GM21576 (cell line): Measurements from ENCODE around the gene DPPA5.
A peak's percentile ranks its signal among the peaks of the same experiment; 100 is the strongest.
"Not testable (repeated sequence)": the region's sequence is repeated elsewhere in the genome, so short reads cannot be mapped to it uniquely, and the experiment has no call there.

Experiments used
- ATAC-seq: cut with Tn5 transposase; IDR thresholded peaks from one replicate; pipeline ENCODE4 v1.9.1; 2021; ENCODE audit warnings: mild to moderate bottlenecking, moderate library complexity; ENCODE audit not compliant: unreplicated experiment

Gene DPPA5, protein sequence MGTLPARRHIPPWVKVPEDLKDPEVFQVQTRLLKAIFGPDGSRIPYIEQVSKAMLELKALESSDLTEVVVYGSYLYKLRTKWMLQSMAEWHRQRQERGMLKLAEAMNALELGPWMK

DNA sequence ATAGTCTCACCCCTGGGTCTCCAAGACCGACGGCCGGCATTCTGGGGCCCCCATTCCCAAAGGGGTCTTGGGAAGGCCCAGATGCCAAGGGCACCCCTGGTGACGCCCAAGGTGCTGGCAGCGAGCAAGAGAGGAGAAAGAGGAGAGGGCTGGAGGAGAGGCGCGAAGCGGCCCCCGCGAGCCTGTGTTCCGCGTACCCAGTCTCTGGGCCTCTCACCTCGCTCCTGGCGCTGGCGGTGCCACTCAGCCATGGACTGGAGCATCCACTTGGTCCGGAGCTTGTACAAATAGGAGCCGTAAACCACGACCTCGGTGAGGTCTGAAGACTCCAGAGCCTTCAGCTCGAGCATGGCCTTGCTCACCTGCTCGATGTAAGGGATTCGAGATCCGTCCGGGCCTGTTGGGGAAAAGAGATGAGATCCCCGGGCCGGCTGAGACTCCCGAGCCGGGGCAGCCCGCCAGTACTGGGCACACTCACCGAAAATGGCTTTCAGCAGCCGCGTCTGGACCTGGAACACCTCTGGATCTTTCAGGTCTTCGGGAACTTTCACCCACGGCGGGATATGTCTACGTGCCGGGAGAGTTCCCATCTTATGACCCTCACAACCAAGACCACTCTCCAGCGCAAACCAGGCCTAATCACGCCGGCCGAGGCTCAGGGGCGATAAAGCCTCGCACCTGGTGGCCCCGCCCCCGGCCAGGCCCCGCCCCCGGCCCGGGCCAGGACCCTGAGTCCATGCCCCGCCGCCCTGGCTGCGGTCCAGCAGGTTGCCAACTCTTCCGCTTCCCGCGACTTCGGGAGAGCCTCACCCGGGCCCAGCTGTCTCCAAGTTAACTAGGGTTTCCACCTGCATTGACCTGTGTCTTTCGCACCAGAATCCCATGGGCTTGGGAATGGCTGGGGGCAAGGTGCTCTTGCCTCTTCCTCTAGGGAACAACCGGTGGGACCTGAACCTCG, at the start of gene DPPA5:
TSS of gene DPPA5 (minus strand) at position 641 of the 958 bp plus-strand sequence. CDS start at position 590, 51 bp downstream.
- no peak for ATAC-seq

GRCh38 chr6:73400656-73401055, 46.6 kb upstream of the DPPA5 start:
- no peak for ATAC-seq

- ATAC-seq = no peak
Measured at GRCh38 chr6:73395875-73396274, 41.8 kb upstream of the DPPA5 start.

DNA sequence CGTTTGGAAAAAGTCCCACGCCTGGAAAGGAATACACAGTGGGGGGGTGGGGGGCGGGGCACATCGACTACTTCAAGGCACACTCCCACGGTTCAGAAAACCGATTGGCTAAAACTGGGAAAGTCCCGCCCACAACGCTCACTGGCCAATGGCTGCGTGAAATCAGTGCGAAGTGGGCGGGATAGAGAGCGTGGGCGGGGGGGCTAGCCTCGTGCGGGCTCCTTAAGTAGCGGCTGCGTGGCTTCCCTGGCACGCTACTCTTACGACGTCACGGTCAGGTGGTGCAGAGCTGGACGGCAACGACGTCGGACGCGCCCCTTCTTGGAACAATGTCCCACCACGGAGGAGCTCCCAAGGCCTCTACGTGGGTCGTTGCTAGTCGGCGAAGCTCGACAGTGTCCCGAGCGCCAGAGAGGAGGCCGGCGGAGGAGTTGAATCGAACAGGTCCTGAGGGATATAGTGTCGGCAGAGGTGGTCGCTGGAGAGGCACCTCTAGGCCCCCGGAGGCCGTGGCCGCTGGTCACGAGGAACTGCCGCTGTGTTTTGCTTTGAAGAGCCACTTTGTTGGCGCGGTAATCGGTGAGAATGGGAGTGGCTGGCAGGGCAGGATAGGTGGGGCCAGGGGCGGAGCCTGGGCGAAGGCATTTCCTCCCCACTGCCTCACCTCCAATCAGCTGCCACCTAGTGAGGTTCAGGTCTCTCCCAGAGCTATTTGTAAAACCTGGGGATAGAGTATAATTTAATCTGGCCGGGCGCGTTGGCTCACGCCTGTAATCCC, 40.7 kb upstream of the DPPA5 start, which contains the start of gene DDX43:
TSS of gene DDX43 (plus strand) at position 252 of the 778 bp plus-strand sequence. CDS start at position 330, 78 bp downstream.
- no peak for ATAC-seq

DNA sequence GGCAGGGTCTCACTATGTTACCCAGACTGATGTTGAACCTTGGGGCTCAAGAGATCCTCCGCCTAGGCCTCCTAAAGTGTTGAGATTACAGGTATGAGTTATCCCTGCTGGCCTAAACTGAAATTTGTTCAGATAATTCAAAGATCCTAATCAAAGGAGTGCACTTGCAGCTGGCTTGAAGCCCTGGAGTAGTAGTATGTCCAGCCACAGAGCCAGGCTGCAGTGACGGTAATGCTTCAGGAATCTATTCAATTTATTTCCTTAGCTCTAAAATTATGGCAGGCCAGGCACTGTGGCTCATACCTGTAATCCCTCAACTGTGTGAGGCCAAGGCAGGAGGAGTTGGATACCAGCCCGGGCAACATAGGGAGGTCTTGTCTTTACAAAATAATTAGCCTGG, 39.2 kb upstream of the DPPA5 start:
- no peak for ATAC-seq

- not testable (repeated sequence) for ATAC-seq
Measured at GRCh38 chr6:73392188-73392587, 38.1 kb upstream of the DPPA5 start.

GRCh38 chr6:73391675-73392074, 37.6 kb upstream of the DPPA5 start:
- no peak for ATAC-seq

GRCh38 chr6:73389854-73390253, 35.8 kb upstream of the DPPA5 start:
- no peak for ATAC-seq

GRCh38 chr6:73388800-73389512, 34.9 kb upstream of the DPPA5 start:
- peak; percentile 89 for ATAC-seq

GRCh38 chr6:73388433-73388799, 34.3 kb upstream of the DPPA5 start:
- peak; percentile 27 for ATAC-seq

- no peak for ATAC-seq
Measured at GRCh38 chr6:73382462-73383113, 28.5 kb upstream of the DPPA5 start.

GRCh38 chr6:73381531-73381930, 27.5 kb upstream of the DPPA5 start:
- ATAC-seq = not testable (repeated sequence)

- no peak for ATAC-seq
Measured at GRCh38 chr6:73377225-73377624, 23.1 kb upstream of the DPPA5 start.

DNA sequence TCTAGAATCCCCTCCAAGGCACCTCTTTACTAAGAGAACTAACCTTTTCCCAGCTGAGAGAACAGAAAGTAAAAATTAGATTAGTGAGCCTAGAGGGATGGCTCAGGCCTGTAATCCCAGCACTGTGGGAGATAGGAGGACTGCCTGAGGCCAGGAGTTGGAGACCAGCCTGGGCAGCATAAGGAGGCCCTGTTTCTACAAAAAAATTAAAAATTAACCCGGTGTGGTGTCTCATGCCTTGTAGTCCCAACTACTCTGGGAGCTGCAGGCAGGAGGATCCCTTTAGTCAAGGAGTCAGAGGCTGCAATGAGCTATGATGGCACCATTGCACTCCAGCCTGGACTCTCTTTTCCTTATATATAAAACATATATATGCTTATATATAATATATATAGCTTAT, 21.1 kb upstream of the DPPA5 start:
- no peak for ATAC-seq

DNA sequence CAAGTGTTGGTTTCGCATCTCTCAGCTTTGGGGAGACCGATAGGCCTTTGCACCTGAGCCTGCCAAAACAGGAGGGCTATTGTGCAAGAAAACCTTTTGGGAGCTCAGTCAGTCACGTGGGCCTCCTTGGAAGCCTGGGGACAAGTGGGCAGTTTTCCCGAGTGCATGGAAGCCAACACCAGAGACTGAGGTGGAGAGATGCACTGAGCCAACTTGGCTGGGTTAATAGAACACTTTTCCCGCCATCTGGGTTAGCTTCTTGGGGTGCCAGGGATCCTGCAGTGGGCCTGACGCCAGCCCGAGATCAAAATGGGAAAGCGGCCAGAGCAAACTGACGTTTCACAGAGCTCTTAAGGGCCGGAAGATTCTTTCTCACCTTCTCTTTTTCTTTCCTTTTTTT, 18.4 kb upstream of the DPPA5 start:
- ATAC-seq = no peak

DNA sequence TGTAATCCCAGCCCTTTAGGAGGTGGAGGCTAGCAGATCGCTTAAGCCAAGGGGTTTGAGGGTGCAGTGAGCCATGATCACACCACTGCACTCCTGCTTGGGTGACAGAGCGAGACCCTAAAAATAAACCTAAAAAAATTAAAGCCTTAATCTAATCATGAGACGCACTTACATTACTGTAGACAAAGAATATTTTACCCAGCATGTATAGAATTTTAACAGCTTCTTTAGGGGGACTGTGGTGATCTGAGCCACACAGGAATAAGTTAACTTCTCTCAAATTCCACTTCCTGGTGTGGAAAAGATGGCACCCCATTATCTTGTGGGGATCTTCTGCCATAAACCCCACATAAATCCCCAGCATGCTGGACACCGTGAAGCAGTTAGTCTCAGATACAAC, 17.9 kb upstream of the DPPA5 start:
- no peak for ATAC-seq

GRCh38 chr6:73369563-73369962, 15.5 kb upstream of the DPPA5 start, which contains the start of gene OOEP:
TSS of gene OOEP (minus strand) at chr6:73369897. CDS start at chr6:73369792, 105 bp downstream.
- no peak for ATAC-seq

- no peak for ATAC-seq
Measured at GRCh38 chr6:73369157-73369556, 15.1 kb upstream of the DPPA5 start.

- ATAC-seq = no peak
Measured at GRCh38 chr6:73368675-73369074, 14.6 kb upstream of the DPPA5 start.

GRCh38 chr6:73367761-73368355, 13.8 kb upstream of the DPPA5 start:
- no peak for ATAC-seq
